Lower leg skin (tissue), 3 donors: ENCODE data around the gene RNF224.

Experiments
- POLR2A ChIP-seq, 2 donors: fragments of 450-650 bp; IDR thresholded peaks; one replicate each; pipeline ENCODE4 v1.6.1; 2016 to 2017; ENCODE audit warnings: antibody characterized with exemption in 2 of 2, mild to moderate bottlenecking in 1 of 2, moderate library complexity in 1 of 2
- TF ChIP-seq, protein P1 (sequence below), 3 donors: fragments of 450-650 bp; IDR thresholded peaks; one replicate each; pipeline ENCODE4 v1.5.1; 2016; ENCODE audit warnings: antibody characterized with exemption in 3 of 3, mild to moderate bottlenecking in 3 of 3, moderate library complexity in 2 of 3

DNA sequence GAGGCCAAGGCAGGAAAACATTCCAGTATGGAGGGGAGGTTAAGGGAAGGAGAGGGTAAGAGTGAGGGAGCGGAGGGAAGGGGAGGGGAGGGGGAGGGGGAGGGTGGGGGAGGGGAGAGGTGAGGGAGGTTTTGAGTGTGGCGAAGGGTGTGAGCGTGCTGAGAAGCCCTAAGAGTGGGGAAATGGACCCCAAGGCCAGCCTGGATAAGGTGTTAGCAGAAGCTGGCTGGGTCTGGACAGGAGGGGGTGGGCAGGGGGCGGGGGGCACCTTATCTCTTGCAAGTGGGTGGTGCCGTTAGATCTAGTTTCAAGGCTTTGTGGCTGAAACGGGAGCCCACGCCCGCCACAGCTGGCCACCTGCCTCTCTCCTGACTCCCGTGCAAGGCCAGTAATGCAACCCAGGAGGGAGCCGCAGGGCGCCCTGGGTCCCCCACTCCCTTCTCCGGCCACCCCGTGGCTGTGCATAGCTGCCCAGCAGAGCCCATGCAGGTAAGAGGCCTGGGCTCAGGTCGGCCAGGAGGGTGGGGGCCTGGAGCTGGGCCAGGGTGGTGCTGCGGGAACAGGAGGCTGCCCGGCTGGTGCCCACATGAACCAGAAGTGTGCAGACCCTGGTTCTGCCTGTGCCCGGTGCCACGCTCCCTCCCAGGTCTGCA lies 677 bp downstream of the RNF224 start:
- TF ChIP-seq, protein P1, sequence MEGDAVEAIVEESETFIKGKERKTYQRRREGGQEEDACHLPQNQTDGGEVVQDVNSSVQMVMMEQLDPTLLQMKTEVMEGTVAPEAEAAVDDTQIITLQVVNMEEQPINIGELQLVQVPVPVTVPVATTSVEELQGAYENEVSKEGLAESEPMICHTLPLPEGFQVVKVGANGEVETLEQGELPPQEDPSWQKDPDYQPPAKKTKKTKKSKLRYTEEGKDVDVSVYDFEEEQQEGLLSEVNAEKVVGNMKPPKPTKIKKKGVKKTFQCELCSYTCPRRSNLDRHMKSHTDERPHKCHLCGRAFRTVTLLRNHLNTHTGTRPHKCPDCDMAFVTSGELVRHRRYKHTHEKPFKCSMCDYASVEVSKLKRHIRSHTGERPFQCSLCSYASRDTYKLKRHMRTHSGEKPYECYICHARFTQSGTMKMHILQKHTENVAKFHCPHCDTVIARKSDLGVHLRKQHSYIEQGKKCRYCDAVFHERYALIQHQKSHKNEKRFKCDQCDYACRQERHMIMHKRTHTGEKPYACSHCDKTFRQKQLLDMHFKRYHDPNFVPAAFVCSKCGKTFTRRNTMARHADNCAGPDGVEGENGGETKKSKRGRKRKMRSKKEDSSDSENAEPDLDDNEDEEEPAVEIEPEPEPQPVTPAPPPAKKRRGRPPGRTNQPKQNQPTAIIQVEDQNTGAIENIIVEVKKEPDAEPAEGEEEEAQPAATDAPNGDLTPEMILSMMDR (IDR thresholded peaks at IDR 0.05), result no peak
- no peak for TF ChIP-seq POLR2A (IDR thresholded peaks at IDR 0.05)
